Measurements from ENCODE around the gene HERC4.

DNA sequence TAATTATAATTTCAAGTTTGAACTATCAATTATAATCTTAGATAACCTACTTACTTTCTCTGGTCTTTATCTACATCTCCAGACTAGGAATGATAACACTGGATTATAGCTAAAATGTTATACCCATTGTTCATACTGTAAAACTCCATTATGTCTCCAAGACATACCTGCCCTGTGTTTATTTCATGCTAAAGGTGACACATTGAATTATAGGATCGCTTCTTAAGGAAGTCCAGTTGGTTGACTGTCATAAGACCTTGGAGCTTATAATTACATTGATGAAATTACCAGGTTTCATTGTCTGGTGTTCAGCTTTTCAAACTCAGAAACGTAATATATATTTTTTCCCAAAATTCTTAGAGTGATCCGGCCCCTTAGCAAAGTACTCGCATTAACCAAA lies 15.5 kb upstream of the HERC4 start:
- TF ChIP-seq, protein P1, sequence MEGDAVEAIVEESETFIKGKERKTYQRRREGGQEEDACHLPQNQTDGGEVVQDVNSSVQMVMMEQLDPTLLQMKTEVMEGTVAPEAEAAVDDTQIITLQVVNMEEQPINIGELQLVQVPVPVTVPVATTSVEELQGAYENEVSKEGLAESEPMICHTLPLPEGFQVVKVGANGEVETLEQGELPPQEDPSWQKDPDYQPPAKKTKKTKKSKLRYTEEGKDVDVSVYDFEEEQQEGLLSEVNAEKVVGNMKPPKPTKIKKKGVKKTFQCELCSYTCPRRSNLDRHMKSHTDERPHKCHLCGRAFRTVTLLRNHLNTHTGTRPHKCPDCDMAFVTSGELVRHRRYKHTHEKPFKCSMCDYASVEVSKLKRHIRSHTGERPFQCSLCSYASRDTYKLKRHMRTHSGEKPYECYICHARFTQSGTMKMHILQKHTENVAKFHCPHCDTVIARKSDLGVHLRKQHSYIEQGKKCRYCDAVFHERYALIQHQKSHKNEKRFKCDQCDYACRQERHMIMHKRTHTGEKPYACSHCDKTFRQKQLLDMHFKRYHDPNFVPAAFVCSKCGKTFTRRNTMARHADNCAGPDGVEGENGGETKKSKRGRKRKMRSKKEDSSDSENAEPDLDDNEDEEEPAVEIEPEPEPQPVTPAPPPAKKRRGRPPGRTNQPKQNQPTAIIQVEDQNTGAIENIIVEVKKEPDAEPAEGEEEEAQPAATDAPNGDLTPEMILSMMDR (conservative IDR thresholded peaks at IDR 0.05 in 1 of 2, IDR thresholded peaks at IDR 0.05 in 1 of 2; ENCODE audit: low read depth in 1 of 2, low read length in 2 of 2): no peak
- TF ChIP-seq EZH2 (IDR thresholded peaks at IDR 0.05; ENCODE audit: low read length, missing control alignments): no peak

Data from fibroblast of lung (primary cell).